ENCODE measurements around the gene PISD.
A peak's percentile ranks its signal among the peaks of the same experiment; 100 is the strongest.

Gene PISD

GRCh38 chr22:31623592-31624304 lies 38.3 kb downstream of the PISD start:
- DNase-seq = no peak

GRCh38 chr22:31622980-31623379 lies 39.0 kb downstream of the PISD start:
- no peak for DNase-seq

GRCh38 chr22:31621507-31622124 lies 40.4 kb downstream of the PISD start:
- DNase-seq = no peak

GRCh38 chr22:31620756-31621480 lies 41.1 kb downstream of the PISD start:
- DNase-seq = no peak

GRCh38 chr22:31619611-31620300 lies 42.3 kb downstream of the PISD start:
- no peak for DNase-seq

- peak; percentile 42 for DNase-seq
These were observed 43.4 kb downstream of the PISD start for GRCh38 chr22:31618471-31619176.

- DNase-seq = peak; percentile 91
These were observed 44.0 kb downstream of the PISD start for GRCh38 chr22:31618057-31618456.

GRCh38 chr22:31616315-31616980 lies 45.6 kb downstream of the PISD start:
- DNase-seq = no peak

- DNase-seq = no peak
These were observed 46.1 kb downstream of the PISD start for GRCh38 chr22:31615940-31616314.

- DNase-seq = no peak
These were observed 46.5 kb downstream of the PISD start for GRCh38 chr22:31615491-31615860.

- no peak for DNase-seq
These were observed 47.1 kb downstream of the PISD start for GRCh38 chr22:31614781-31615490.

- DNase-seq = no peak
These were observed 48.1 kb downstream of the PISD start for GRCh38 chr22:31613904-31614296.

- DNase-seq = no peak
These were observed 48.6 kb downstream of the PISD start for GRCh38 chr22:31613286-31613903.

- DNase-seq = no peak
These were observed 49.1 kb downstream of the PISD start for GRCh38 chr22:31612891-31613285.

GRCh38 chr22:31611061-31611760 lies 50.8 kb downstream of the PISD start:
- no peak for DNase-seq

- DNase-seq = no peak
These were observed 51.4 kb downstream of the PISD start for GRCh38 chr22:31610611-31611010.

- no peak for DNase-seq
These were observed 52.3 kb downstream of the PISD start for GRCh38 chr22:31609716-31610115.

GRCh38 chr22:31607696-31608095 lies 54.3 kb downstream of the PISD start:
- no peak for DNase-seq

- no peak for DNase-seq
These were observed 56.0 kb downstream of the PISD start for GRCh38 chr22:31605851-31606585.

Data from NCI-H1105 treated with DMSO at 0.1 percent for 48 hours (cell line).